GM12801 (cell line): ENCODE data around the gene TUBB.

ENCODE experiments used
- CTCF ChIP-seq: IDR thresholded peaks from one replicate; pipeline ENCODE4 v1.5.1; 2011; ENCODE audit warnings: control low read depth; ENCODE audit not compliant: insufficient read length; ENCODE audit errors: extremely low read depth

TUBB gene

GRCh38 chr6:30757261-30757904 lies 37.2 kb downstream of the TUBB start:
- TF ChIP-seq CTCF: no peak

- TF ChIP-seq CTCF: no peak
These were observed 39.6 kb downstream of the TUBB start for GRCh38 chr6:30759575-30760239.

GRCh38 chr6:30760549-30760948 lies 40.4 kb downstream of the TUBB start:
- TF ChIP-seq CTCF: no peak

GRCh38 chr6:30761791-30762429 lies 41.8 kb downstream of the TUBB start:
- no peak for TF ChIP-seq CTCF

GRCh38 chr6:30763155-30763617 lies 43.0 kb downstream of the TUBB start:
- no peak for TF ChIP-seq CTCF

- no peak for TF ChIP-seq CTCF
These were observed 43.7 kb downstream of the TUBB start for GRCh38 chr6:30763618-30764489.
